ENCODE measurements around the gene CADPS2.

GRCh38 chr7:122402235-122402634, 484.0 kb downstream of the CADPS2 start:
- TF ChIP-seq CTCF (IDR thresholded peaks at IDR 0.05) (no peak), POLR2A (IDR thresholded peaks at IDR 0.05) (no peak)
